ENCODE measurements around the gene CRADD.

CRADD gene

DNA sequence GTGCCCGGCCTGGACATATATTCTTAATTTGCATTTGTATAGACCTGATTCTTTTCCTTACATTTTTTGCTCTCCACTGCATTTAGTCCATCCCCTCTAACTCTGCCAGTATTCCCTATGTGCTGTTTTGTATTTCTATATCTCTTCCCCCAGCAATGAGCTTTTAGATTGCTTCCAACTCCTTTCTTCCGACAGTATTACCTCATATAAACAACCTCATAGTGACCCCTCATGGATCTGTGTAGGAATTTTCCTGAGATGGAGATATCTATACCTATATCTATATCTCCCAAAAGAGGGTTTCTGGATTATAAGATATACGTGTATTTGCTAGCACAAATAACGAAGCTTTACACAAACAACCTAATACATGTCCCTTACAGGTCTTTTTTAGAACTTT is 161.9 kb downstream of the CRADD start:
- TF ChIP-seq, protein P1, sequence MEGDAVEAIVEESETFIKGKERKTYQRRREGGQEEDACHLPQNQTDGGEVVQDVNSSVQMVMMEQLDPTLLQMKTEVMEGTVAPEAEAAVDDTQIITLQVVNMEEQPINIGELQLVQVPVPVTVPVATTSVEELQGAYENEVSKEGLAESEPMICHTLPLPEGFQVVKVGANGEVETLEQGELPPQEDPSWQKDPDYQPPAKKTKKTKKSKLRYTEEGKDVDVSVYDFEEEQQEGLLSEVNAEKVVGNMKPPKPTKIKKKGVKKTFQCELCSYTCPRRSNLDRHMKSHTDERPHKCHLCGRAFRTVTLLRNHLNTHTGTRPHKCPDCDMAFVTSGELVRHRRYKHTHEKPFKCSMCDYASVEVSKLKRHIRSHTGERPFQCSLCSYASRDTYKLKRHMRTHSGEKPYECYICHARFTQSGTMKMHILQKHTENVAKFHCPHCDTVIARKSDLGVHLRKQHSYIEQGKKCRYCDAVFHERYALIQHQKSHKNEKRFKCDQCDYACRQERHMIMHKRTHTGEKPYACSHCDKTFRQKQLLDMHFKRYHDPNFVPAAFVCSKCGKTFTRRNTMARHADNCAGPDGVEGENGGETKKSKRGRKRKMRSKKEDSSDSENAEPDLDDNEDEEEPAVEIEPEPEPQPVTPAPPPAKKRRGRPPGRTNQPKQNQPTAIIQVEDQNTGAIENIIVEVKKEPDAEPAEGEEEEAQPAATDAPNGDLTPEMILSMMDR (conservative IDR thresholded peaks at IDR 0.05; ENCODE audit: low read depth, low read length) = no peak
- no peak overlapping the region for H3K4me3 ChIP-seq (ENCODE audit: low read length)
- DNase-seq (ENCODE audit: low read depth) = no peak

DNA sequence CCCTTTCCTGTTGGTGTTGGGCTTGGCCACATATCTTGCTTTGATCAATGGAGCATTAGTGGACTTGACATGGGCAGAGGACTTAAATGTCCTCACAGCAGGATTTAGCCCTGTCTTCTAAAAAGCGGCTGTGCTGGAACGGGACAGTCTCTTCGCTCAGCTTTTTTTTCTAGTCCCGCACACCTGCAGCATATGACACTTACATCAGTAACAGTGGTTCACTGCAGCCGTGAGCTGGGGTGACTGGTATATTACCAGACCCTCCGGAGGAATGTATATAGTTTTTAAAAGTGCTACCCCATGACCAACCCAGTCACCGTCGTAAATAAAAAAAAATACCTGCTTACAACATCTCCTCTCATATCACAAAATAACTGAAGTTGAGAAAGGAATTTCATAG is 164.5 kb downstream of the CRADD start:
- DNase-seq (ENCODE audit: low read depth) = no peak
- TF ChIP-seq, protein P1 (conservative IDR thresholded peaks at IDR 0.05; ENCODE audit: low read depth, low read length) = no peak
- H3K4me3 ChIP-seq (ENCODE audit: low read length) = no peak overlapping the region

DNA sequence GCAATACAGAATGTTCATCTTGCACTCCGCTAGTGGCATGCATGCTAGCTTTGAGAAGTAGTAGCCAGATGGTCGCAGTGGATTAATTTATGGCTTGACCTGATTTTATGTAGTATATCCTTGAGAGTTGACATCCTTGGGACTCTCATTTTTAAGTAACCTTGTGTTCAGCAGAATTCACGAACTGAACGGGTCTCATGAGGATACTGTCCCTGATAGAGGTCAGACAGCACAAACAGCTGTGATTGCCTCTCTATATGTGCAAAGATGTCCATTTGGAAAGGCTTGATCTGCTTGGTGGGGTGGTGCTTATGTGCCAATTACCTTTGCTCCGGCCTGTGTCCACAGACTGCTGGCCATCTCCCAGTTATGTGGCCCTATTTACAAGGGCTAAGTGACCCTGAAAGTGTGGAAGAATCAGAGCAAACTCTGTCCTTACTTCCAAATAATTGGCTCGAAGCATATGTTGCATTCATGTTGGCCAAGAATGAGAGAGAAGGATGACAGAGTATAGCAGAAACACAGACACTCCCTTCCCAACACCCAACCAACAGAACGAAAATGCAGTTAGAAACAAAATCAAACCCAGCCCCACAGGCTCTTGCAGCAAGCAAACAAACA is 167.1 kb downstream of the CRADD start:
- H3K4me3 ChIP-seq (ENCODE audit: low read length) = no peak overlapping the region
- TF ChIP-seq, protein P1 (conservative IDR thresholded peaks at IDR 0.05; ENCODE audit: low read depth, low read length) = no peak
- DNase-seq (ENCODE audit: low read depth) = no peak

DNA sequence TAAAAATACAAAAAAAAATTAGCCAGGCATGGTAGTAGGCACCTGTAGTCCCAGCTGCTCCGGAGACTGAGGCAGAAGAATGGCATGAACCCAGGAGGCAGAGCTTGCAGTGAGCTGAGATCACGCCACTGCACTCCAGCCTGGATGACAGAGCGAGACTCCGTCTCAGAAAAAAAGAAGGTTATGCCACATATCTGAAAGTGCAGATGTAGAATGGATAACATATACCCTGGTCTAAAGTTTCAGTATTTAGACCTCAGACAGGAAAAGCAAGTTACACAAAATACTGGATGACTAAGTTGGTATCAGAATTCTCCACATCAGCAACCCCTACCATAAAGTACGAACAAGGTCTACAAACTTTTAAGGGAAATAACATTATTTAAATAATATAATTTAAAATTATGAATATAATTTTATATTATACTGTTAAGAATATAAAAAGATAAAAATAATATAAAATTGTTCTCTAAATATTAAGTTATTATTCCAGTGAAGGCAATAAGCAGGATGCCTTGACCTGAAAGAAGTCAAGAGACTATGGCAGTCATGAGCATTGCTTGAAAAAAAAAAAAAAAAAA is 169.9 kb downstream of the CRADD start:
- no peak for DNase-seq (ENCODE audit: low read depth)
- TF ChIP-seq, protein P1 (conservative IDR thresholded peaks at IDR 0.05; ENCODE audit: low read depth, low read length) = no peak

DNA sequence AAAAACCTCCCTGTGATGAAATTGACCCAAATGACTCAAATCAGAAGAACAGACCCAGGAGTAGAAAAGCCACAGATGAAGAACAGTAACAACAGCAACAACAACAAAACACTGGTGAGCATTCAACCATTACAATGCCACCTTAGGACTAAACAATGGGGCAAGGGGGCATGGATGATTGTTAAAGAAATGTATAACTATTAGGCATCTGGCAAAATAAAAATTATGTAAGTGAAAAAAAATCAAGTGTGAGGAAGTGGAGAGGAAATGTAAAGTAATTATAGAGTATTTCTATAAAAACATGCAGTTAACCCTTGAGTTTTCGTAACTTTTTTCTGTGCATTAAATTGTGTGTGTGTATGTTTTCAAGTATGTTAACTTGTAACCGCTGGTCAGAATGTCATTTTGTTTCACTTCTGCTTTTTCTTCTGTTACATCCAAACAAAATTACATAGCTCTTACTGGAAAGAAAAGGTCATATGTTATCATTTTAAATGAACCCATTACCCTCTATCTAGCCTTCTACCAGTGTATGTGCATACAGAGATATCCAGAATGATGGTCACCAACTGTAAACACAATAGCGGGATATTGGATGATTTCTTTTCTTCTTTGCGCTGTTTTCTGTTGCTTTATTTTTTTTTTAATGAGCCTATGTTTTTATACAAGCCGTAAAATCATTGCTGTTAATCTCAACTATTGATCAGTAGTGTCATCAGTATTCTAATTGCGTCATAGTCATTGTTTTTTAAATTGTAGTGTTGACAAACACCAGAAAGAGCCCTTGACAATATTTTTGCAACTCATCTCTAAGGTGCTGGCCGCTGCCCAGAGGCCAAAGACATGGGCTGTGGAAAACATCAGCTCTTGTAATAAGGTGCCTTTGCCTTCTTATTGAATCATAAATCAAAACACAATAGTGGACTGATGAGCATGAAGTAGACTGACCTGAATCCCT is 170.6 kb downstream of the CRADD start:
- H3K4me3 ChIP-seq (ENCODE audit: low read length) = no peak overlapping the region
- no peak for DNase-seq (ENCODE audit: low read depth)
- TF ChIP-seq, protein P1 (conservative IDR thresholded peaks at IDR 0.05; ENCODE audit: low read depth, low read length) = no peak

More for the DNA sequence above, 169.9 kb downstream of the CRADD start:
- H3K4me3 ChIP-seq (ENCODE audit: low read length) = no peak overlapping the region

DNA sequence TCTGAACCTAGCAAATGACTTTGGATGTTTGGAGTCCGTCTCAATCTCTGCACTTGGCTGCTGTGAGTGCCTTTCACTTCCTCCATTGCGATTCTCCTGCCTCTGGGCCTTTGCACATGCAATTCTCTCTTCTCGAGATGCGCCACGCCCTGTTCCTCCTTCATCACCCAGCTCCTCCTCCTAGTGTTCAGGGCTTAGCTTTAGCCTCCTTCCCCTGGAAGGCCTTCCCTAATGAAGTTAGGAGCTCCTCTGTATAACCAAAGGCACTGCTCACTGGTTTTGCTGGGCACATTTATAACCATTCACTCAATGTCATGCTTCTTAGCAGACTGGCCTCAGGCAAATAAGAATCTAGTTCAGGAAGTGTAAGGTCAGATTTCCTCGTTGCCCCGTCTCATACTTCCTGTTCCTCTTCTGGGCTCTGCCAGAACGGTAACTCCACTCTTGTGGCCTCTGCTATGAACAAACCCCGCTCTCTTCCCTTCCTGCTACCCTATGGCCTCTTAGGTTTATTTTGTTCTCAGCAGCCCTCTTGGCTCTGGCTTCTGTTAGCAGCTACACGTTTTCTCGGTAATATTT is 171.4 kb downstream of the CRADD start:
- DNase-seq (ENCODE audit: low read depth) = no peak
- H3K4me3 ChIP-seq (ENCODE audit: low read length) = no peak overlapping the region
- TF ChIP-seq, protein P1 (conservative IDR thresholded peaks at IDR 0.05; ENCODE audit: low read depth, low read length) = no peak
